Activated gamma-delta T cell treated with anti-CD3 and anti-CD28 coated beads, Interleukin-2, amount 50 U/mL, for 16 hours (primary cell): ENCODE data around the gene LDHAL6A.
"Not testable (repeated sequence)": the region's sequence is repeated elsewhere in the genome, so short reads cannot be mapped to it uniquely, and the experiment has no call there.

Experiments used
- DNase-seq: peaks from one replicate; pipeline ENCODE4 v3.0.0-alpha.2; 2020; ENCODE audit warnings: low read depth

LDHAL6A gene

GRCh38 chr11:18455686-18456372 lies at the start of gene LDHAL6A:
Gene LDHAL6A (plus strand): TSS chr11:18455856. CDS start chr11:18456681, 825 bp downstream.
- DNase-seq, result no peak

DNA sequence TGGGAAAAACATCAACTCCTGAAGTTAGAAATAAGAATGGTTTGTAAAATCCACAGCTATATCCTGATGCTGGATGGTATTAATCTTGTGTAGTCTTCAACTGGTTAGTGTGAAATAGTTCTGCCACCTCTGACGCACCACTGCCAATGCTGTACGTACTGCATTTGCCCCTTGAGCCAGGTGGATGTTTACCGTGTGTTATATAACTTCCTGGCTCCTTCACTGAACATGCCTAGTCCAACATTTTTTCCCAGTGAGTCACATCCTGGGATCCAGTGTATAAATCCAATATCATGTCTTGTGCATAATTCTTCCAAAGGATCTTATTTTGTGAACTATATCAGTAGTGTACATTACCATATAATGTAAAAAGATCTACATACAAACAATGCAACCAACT lies 48.3 kb upstream of the LDHAL6A start:
- not testable (repeated sequence) for DNase-seq

GRCh38 chr11:18408558-18409291 lies 46.9 kb upstream of the LDHAL6A start:
- DNase-seq, result no peak

DNA sequence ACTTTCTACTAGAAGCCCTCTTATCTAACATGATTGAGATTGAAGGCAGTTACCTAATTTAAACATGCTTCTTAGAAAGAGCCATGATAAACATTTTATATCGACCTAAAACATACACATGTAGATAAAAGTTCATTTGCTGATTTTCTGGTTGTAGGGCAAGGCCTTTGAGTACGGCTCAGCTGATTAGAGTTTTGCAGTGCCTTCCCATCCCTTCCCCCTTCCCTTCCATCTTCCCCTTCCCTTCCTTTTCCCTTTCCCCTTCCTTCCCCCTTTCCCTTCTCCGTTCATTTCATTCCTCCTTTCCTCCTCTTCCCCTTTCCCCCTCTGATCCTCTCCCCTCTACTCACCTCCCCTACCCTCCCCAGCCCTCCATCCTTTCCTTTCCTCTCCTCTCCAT lies 39.2 kb upstream of the LDHAL6A start:
- no peak for DNase-seq

- DNase-seq, result no peak
Observed at GRCh38 chr11:18419040-18419439, 36.6 kb upstream of the LDHAL6A start.

DNA sequence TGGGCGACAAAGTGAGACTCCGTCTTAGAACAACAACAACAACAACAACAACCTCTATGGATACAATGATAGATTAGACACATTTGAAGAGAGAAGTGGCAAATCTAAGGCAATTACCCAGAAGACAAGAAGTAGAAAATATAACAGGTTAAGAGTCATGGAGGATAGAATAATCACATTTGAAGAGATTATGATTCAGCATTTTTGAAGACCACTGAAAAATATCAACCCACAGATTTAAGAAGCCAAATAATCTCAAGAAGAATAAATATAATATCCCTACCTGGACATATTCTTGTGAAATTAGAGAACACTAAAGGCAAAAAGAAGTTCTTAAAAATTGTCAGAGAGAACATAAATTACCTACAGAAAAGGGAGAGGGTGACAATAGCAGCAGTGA lies 35.6 kb upstream of the LDHAL6A start:
- no peak for DNase-seq

GRCh38 chr11:18427240-18427639 lies 28.4 kb upstream of the LDHAL6A start:
- no peak for DNase-seq

DNA sequence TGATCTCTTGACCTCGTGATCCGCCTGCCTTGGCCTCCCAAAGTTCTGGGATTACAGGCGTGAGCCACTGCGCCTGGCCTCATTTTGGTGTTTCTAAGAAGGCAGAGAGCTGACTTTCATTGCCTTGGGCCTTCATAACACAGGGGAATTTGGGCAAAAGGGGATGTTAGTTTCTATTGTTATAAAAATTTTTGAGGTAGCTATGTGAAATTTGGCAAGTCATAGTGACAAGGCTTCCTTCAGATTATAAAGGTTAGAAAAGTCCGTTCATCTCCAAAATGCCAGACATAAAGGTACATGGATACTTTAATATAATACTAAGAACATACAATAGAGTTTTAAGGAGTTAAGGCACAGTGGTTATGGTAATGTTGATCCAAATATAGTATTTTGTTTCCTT lies 26.3 kb upstream of the LDHAL6A start:
- DNase-seq, result no peak

GRCh38 chr11:18438691-18439090 lies 17.0 kb upstream of the LDHAL6A start:
- DNase-seq, result no peak

DNA sequence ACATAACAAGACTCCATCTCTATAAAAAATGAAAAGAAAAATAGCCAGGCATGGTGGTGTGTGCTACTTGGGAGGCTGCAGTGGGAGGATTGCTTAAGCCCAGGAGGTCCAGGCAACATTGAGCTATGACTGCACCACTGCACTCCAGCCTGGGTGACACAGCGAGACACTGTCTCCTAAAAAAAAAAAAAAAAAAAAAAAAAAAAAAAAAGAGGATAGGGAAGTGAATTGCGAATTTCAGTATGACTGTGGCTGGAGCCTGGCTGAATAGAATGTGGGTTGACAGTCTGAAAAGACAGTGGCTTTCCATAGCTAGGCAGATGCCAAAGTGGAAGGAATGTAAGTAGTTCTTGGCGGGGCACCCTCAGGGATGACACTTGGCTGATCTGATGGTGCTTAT lies 6.4 kb upstream of the LDHAL6A start:
- no peak for DNase-seq

DNA sequence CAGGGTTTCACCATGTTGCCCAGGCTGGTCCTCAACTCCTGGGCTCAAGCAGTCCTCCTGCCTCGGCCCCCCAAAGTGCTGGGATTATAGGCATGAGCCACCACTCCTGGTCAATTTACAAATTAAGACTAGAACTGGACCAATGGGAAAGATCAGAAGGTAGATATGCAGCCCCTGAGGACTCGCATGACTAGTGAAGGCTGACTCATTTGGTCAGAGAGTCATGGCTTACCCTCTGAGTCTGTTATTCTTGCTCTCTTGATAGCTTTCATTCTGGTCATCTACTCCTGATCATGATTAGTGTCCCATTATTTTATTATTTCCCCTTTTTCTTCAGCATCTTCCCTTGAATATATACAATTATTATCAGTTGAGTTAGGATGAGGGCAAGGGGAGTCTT lies 2.7 kb upstream of the LDHAL6A start:
- no peak for DNase-seq

- no peak for DNase-seq
Observed at GRCh38 chr11:18457450-18457849, 1.8 kb downstream of the LDHAL6A start.

- DNase-seq, result no peak
Observed at GRCh38 chr11:18459634-18460033, 4.0 kb downstream of the LDHAL6A start.

DNA sequence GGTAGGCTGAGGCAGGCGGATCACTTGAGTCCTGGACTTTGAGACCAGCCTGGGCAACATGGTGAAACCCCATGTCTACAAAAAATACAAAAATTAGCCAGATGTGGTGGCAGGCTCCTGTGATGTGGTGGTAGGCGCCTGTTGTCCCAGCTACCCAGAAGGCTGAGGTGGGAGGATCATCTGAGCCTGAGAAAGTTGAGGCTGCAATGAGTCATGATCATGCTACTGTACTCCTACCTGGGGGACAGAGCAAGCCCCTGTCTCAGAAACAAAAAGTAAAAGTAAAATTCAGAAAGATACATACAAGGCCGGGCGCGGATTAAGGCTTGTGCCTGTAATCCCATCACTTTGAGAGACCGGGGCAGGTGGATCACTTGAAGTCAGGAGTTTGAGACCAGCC lies 6.3 kb downstream of the LDHAL6A start:
- no peak for DNase-seq

DNA sequence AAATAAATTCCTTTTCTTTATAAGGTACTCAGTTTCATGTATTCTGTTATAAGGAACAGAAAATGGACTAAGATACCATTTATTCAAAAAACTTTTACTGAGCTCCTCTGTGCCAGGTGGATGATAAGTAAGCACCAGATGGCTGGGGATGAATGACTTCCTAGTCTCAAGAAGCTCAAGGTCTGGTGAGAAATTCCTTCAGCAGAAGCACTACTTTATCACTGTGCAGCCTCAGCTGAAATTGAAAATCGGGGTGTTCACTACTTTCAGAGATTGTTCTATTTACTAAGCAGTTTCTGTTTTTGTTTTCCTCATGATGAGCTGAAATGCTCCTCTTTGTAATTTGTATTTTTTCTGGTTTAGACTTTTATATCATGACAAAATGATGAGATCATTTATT lies 7.8 kb downstream of the LDHAL6A start:
- DNase-seq, result no peak

DNA sequence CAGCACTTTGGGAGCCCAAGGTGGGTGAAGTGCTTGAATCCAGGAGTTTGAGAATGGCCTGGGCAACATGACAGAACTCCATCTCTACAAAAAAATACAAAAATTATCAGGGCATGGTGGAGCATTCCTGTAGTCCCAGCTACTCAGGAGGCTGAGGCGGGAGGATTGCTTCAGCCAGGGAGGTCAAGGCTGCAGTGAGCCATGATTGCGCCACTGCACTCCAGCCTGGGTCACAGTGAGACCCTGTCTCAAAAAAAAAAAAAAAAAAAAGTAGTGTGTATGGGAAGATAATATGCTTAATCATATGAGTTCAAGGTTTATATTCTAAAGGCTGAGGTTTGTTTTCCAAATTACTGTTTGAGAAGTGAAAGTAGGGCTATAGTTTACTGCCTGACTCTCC lies 10.7 kb downstream of the LDHAL6A start:
- DNase-seq, result no peak

GRCh38 chr11:18468059-18468458 lies 12.4 kb downstream of the LDHAL6A start:
- DNase-seq, result no peak

DNA sequence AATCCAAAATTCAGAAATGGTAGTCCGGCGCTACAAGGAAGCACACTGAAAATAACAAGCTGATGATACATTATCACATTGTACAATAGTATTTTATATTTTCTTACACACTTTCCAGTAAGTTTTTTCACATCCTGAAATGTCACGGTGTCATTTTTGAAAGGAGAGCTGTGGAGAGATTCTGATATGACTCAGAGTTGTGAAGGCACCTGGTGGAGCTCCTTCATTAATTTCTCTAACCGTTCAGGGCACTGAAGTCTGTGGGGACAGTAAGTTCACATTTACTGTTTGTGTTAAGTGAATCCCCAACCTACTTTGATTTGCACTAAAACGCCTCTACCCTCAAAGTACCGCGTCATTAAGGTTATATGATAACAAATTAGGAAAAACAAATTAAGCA lies 13.3 kb downstream of the LDHAL6A start:
- no peak for DNase-seq

DNA sequence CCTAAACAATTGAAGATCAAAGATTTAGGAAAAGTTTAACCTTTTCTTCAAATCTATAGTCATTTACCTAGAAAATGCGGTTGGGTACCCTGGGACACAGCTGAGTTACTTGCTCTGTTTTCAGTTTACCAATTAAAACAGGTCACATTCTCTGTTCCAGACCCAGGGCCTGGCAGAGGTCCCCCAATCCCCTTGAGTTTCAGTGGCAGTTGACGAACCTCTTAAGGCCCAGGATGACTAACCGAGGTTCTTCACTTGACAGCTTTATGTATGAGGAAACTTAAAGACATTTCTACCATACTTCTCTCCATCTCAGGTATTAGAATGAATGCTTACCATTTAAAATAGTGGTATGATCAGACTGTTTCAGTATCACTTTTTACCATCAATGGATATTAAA lies 16.3 kb downstream of the LDHAL6A start:
- no peak for DNase-seq

GRCh38 chr11:18472587-18472986 lies 16.9 kb downstream of the LDHAL6A start:
- no peak for DNase-seq

GRCh38 chr11:18479063-18479462 lies 23.4 kb downstream of the LDHAL6A start:
- DNase-seq, result no peak

DNA sequence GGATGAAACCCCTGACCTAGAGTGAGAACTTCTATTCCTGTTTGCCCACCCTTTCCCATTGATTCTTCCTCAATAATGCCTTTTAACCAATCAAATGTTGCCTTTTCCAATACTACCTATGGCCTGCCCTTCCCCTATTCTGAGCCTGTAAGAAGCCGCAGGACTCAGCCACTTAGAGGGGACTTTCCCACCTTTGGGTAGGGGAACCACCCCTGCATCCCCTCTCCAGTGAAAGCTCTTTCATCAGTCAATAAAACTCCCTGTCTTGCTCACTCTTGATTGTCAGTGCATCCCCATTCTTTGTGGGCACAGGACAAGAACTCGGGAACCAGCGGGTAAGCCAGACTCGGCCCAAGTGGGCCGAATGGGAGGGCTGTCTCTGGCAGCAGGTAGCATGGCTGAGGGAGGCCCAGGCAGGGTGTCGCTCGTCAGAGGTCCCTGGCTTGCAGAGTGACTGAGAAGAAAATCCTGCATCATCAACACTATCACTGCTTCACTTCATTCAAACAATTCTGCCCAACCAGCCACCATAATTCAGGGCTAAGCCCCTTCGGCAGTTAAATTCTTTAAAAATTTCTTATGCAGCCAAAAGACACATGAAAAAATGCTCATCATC lies 30.4 kb downstream of the LDHAL6A start:
- no peak for DNase-seq

DNA sequence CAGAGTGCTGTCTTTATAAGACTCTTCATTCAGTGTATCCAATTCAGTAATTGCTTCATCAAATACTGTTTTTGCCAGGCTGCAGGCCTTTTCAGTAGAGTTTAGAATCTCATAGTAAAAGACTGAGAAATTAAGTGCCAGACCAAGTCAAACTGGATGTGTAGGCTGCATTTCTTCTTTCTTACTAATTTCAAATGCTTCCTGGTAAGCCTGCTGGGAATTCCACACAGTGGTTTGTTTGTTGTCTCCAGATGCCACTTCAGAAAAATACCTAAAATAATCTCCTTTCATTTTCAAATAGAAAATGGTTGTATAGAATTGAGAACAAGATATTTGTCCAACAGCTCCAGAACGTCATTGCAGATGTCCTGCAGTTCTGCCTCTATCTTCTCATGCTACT lies 34.7 kb downstream of the LDHAL6A start:
- DNase-seq, result no peak
